ENCODE results near the gene SKAP2. TPM values are rescaled to one million over a fixed set of nuclear protein-coding genes. Genes with fewer than 3 reads are reported as not detected.

Gene SKAP2
- total RNA-seq, 1 donor: 10.4 TPM

GRCh38 chr7:26700386-26700785 lies 164.0 kb downstream of the SKAP2 start:
- no peak overlapping the region for H3K4me3 ChIP-seq (ENCODE audit: low read depth, low read length)
- no peak for DNase-seq (ENCODE audit: low read depth)
- no peak for TF ChIP-seq CTCF (IDR thresholded peaks at IDR 0.05; ENCODE audit: insufficient read depth, low read depth, low read length)

GRCh38 chr7:26699766-26700165 lies 164.6 kb downstream of the SKAP2 start:
- H3K4me3 ChIP-seq (ENCODE audit: low read depth, low read length): no peak overlapping the region
- no peak for DNase-seq (ENCODE audit: low read depth)
- TF ChIP-seq CTCF (IDR thresholded peaks at IDR 0.05; ENCODE audit: insufficient read depth, low read depth, low read length): no peak

GRCh38 chr7:26698806-26699205 lies 165.6 kb downstream of the SKAP2 start:
- DNase-seq (ENCODE audit: low read depth): no peak
- H3K4me3 ChIP-seq (ENCODE audit: low read depth, low read length): no peak overlapping the region
- no peak for TF ChIP-seq CTCF (IDR thresholded peaks at IDR 0.05; ENCODE audit: insufficient read depth, low read depth, low read length)

GRCh38 chr7:26698194-26698593 lies 166.2 kb downstream of the SKAP2 start:
- H3K4me3 ChIP-seq (ENCODE audit: low read depth, low read length): no peak overlapping the region
- no peak for TF ChIP-seq CTCF (IDR thresholded peaks at IDR 0.05; ENCODE audit: insufficient read depth, low read depth, low read length)
- no peak for DNase-seq (ENCODE audit: low read depth)

- no peak overlapping the region for H3K4me3 ChIP-seq (ENCODE audit: low read depth, low read length)
- TF ChIP-seq CTCF (IDR thresholded peaks at IDR 0.05; ENCODE audit: insufficient read depth, low read depth, low read length): no peak
- DNase-seq (ENCODE audit: low read depth): no peak
Observed at GRCh38 chr7:26696978-26697377, 167.4 kb downstream of the SKAP2 start.

GRCh38 chr7:26696161-26696560 lies 168.2 kb downstream of the SKAP2 start:
- no peak for TF ChIP-seq CTCF (IDR thresholded peaks at IDR 0.05; ENCODE audit: insufficient read depth, low read depth, low read length)
- DNase-seq (ENCODE audit: low read depth): no peak
- H3K4me3 ChIP-seq (ENCODE audit: low read depth, low read length): no peak overlapping the region

- DNase-seq (ENCODE audit: low read depth): no peak
- no peak for TF ChIP-seq CTCF (IDR thresholded peaks at IDR 0.05; ENCODE audit: insufficient read depth, low read depth, low read length)
- no peak overlapping the region for H3K4me3 ChIP-seq (ENCODE audit: low read depth, low read length)
Observed at GRCh38 chr7:26694713-26695112, 169.7 kb downstream of the SKAP2 start.
